Activated CD8-positive, alpha-beta memory T cell treated with anti-CD3 and anti-CD28 coated beads, Interleukin-2, amount 50 U/mL, for 48 hours (primary cell): ENCODE results near the gene MAGOH.
A peak's percentile ranks its signal among the peaks of the same experiment; 100 is the strongest.

Experiments
- DNase-seq: peaks from one replicate; pipeline ENCODE4 v3.0.0-alpha.2; 2020

Gene MAGOH

GRCh38 chr1:53183095-53183990 is 55.0 kb downstream of the MAGOH start:
- DNase-seq = no peak

DNA sequence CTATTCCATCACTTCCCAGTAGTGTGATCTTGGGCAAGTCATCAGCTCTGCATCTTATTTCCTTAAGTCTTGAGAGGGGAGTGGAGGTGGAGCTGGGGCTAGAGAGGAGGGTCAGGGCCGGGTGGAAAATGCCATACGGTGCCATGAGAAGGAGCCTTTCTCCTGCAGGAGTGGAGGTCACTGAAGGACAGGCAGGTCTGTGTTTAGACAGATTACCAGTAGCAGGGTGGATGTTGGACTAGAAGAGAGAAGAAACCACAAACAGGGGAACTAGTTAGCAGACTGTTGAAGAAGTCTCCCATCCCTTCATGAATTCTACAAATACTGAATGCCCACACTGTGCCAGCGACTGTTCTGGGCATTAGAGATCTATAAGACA is 55.6 kb downstream of the MAGOH start:
- no peak for DNase-seq

DNA sequence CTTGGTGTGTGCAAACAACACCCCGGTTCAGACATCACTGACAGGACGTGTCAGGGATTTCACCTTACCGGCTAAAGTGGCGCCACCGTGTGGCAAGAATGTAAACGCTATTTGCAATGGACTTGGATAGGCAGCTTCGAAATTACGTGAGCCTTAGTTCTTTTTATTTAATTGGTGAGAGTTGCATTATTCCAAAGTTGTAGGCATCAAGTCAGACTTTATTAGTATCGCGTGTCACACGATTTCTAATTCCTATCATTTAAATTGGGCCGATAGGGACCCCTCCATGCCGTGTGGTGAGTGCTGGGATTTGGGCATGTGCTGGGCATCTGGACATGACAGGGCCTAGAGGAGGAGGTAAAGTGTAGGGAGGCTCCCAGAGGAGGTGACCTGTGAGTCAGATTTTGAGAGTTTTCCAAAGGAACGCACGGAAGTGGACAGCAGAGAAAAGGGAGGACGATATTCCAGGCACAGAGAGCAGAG is 56.2 kb downstream of the MAGOH start:
- DNase-seq = peak; percentile 92

DNA sequence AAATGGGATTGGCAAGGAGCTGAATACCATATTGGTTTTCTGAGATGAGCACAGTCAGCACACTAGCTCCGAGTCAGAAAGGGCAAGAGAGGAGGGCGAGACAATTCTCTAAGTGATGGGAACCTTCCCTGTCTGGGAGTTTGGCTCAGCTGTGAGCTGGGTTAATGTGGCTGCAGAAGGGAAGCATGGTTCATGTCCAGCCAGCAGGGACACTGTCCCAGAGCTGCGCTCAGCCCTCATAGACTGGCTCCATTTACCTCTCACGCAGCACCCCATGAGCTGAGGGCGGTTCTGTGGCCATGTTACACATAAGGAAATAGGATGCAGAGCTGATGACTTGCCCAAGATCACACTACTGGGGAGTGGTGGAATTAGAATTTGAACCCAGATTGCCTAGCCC is 57.4 kb downstream of the MAGOH start:
- DNase-seq = no peak

- no peak for DNase-seq
Measured at GRCh38 chr1:53180226-53180625, 58.1 kb downstream of the MAGOH start.
